Skin of body (tissue), 2 donors: ENCODE data around the gene ATP5ME. TPM values are rescaled to one million over a fixed set of nuclear protein-coding genes. Genes with fewer than 3 reads are reported as not detected.
"Not testable (repeated sequence)": the region's sequence is repeated elsewhere in the genome, so short reads cannot be mapped to it uniquely, and the experiment has no call there.

Source experiments
- DNase-seq: peaks from one replicate; lab custom pipeline; 2025; lab: John Stamatoyannopoulos, UW
- total RNA-seq: library from RNA; depleted of rRNA; stranded (reverse); fragments of >200 nt; gene quantifications from one replicate; pipeline ENCODE4 v1.2.3, GENCODE V29; 2014

Gene ATP5ME
- total RNA-seq, 1 donor from 2014 or later: 178 TPM

- DNase-seq: not testable (repeated sequence)
Observed at GRCh38 chr4:669806-670559, 4.1 kb downstream of the ATP5ME start.

- DNase-seq: not testable (repeated sequence)
Observed at GRCh38 chr4:668219-668618, 5.9 kb downstream of the ATP5ME start.

DNA sequence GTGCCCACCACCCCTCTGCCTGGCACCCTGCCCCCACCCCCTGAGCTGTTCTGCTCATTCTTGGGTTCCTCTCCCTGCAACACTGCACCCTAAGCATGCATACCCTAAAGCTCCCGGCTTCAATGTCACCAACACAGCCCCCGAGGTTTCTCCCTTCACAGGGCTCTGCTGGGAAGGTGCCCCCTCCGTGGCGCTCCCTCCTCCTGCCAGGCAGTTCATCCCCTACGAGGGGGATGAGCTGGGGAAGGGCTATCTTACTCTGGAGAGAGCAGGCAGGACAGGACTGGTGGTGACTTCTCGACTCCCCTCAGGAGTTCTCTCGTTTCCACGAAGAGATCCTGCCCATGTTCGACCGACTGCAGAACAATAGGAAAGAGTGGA lies 6.5 kb downstream of the ATP5ME start:
- DNase-seq: no peak

GRCh38 chr4:666822-667544 lies 7.1 kb downstream of the ATP5ME start:
- no peak for DNase-seq

- no peak for DNase-seq
Observed at GRCh38 chr4:666436-666810, 7.7 kb downstream of the ATP5ME start.

GRCh38 chr4:665751-666435 lies 8.2 kb downstream of the ATP5ME start:
- no peak for DNase-seq

DNA sequence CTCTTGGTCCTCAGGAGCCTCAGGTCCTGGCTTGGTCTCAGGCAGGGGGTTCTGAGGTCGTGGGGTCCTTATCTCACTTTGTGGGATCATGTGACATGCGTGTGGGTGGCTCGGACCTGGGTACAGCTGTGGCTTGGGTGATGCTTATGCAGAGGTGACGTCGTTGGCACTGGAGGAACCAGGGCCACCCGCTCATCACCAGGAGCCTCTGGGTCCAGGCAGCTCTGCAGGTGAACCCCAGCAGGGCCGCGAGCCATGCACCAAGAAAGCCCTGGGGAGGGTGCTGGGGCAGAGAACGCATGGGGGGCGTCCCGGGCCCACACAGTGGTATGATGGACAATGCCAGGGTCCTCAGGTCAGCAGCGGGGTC lies 8.7 kb downstream of the ATP5ME start:
- no peak for DNase-seq

- DNase-seq: no peak
Observed at GRCh38 chr4:664713-665231, 9.3 kb downstream of the ATP5ME start.

DNA sequence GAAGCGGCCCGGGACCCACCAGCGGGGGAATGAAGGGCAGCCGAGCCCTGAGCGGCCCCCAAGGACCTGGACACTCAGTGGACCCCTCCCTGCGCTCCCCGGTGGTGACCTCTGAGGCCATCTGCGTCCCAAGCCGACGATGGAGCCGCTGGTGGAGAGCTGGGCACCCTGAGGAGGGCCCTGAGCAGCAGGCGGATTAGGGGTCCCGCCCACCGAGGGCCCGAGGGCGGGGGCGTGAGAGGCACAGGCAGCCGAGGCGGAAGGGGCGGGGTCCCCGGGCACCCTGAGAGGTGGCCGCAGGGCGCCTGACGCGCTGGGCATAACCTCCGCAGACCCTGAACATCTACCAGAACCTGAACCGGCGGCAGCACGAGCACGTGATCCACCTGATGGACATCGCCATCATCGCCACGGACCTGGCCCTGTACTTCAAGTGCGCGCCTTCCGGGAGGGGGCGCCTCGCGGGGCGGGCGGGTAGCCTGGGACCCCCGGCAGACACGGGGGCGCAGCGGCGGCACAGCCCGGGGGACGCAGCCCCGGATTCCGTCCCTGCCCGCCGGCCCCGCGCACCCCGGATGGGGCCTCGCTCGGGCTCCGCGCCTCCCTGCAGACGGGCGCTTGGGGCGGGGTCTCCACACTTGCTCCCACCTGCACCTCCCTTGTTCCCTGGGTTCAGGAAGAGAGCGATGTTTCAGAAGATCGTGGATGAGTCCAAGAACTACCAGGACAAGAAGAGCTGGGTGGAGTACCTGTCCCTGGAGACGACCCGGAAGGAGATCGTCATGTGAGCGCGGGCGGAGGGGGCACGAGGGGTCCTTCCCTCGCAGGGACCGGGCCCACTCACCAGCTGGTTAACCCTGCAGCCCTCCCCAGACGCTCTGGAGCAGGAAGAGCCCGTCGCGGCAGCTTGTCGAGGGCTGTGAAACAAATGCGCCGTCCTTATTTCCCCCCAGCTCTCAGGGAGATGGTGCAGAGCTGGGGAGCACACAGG lies 10.3 kb downstream of the ATP5ME start:
- DNase-seq: no peak

GRCh38 chr4:663046-663437 lies 11.0 kb downstream of the ATP5ME start:
- no peak for DNase-seq

DNA sequence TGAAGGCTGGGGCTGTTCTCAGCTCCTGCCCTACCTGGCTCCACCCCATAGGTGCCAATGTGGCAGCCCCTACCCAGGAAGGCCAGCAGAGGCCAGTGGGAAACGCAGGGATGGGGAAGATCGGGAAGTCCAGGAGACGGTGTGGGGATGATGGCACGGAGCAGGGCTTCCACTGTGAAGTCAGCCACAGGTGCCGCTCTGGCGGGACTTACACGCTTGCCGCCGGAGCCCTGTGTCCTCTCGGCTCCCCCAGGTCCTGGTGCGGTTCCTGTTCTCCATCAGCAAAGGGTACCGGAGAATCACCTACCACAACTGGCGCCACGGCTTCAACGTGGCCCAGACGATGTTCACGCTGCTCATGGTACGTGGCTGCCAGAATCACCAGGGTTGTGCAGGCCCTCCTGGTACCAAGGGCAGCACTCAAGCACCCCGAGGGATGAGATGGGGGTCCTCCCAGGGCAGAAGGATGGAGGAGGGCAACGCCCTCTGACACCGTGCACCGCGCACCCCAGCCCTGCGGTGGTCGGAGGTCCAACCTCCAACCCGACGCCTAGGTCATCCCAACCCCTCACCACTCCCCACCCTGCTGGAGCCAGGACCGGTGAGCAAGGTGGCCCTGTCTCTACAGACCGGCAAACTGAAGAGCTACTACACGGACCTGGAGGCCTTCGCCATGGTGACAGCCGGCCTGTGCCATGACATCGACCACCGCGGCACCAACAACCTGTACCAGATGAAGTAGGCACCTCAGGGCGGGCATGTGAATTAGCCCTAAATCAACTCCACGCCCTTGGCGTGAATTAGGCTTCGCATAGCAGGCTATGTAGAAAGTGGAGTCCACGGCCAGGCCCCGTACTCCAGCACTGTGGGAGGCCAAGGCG lies 12.0 kb downstream of the ATP5ME start:
- no peak for DNase-seq

GRCh38 chr4:661231-661630 lies 12.8 kb downstream of the ATP5ME start:
- no peak for DNase-seq

DNA sequence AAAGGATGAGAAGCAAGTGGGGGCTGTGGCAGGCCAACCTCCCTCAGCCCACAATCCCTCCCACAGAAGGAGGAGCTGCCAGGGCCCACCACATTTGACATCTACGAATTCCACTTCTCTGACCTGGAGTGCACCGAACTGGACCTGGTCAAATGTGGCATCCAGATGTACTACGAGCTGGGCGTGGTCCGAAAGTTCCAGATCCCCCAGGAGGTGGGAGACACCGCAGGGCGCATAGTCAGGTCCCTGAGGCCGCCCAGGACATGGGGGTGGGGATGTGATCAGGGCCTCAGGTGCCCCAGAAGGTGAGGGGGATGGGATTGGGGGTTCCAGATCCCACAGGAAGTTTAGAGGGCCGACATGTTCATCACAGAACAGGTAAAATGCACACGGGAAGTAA lies 13.7 kb downstream of the ATP5ME start:
- DNase-seq: no peak

DNA sequence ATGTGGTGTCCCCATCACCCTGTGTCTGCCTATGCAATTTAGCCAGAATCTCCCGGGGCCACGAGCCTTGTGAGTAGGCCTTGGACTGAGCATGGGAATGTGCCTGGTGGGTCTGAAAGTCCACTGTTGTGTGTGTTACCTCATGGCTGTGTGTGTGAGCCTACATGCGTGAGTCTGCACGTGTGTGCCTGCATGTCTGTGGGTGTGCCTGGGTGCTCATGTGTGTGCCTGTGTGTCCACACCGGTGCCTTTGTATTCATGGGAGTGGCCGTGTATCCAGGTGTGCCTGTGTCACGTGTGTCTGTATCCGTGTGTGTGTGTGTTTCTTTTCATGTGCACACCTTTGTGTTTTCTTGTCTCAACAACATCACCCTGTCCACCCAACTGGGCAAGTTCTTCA lies 14.2 kb downstream of the ATP5ME start:
- DNase-seq: no peak

GRCh38 chr4:658681-659667 lies 15.1 kb downstream of the ATP5ME start:
- DNase-seq: no peak

DNA sequence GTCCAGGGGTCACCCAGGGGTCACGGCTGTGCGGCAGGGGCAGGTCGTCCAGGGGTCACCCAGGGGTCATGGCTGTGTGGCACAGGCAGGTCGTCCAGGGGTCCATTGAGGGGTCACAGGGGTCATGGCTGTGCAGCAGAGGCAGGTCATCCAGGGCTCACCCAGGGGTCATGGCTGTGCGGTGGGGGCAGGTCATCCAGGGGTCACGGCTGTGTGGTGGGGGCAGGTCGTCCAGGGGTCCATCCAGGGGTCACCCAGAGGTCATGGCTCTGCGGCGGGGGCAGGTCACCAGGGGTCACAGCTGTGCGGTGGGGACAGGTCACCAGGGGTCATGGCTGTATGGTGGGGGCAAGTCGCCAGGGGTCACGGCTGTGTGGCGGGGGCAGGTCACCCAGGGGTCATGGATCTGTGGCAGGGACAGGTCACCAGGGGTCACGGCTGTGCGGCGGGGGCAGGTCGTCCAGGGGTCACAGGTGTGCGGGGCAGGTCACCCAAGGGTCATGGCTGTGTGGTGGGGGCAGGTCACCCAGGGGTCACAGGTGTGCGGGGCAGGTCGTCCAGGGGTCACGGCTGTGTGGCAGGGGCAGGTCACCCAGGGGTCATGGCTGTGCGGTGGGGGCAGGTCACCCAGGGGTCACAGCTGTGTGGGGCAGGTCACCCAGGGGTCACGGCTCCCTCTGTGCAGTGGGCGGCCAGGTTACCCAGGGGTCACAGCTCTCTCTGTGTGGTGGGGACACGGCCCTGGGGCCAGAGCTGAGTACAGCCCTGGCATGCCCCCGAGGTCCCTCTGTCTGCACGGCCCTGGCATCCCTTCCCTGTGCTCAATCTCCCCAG lies 16.0 kb downstream of the ATP5ME start:
- DNase-seq: no peak

DNA sequence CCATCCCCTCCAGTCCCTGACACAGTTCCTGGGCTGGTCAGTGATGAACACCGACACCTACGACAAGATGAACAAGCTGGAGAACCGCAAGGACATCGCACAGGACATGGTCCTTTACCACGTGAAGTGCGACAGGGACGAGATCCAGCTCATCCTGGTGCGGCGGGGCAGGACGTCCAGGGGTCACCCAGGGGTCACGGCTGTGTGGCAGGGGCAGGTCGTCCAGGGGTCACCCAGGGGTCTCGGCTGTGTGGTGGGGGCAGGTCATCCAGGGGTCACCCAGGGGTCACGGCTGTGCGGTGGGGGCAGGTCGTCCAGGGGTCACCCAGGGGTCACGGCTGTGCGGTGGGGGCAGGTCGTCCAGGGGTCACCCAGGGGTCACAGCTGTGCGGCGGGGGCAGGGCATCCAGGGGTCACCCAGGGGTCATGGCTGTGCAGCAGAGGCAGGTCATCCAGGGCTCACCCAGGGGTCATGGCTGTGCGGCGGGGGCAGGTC lies 16.7 kb downstream of the ATP5ME start:
- no peak for DNase-seq
